CD4-positive, alpha-beta T cell treated with Interleukin-2 at 100 ng/mL for 4 hours (primary cell): ENCODE results near the gene ACTR10.

Source experiments
- DNase-seq: peaks from one replicate; pipeline ENCODE4 v3.0.0-alpha.2; 2020; ENCODE audit warnings: low spot score

Gene ACTR10

GRCh38 chr14:58281969-58282368 is 82.0 kb downstream of the ACTR10 start:
- DNase-seq: no peak

GRCh38 chr14:58282925-58283593 is 83.1 kb downstream of the ACTR10 start:
- DNase-seq: no peak

- DNase-seq: no peak
Measured at GRCh38 chr14:58283730-58284129, 83.8 kb downstream of the ACTR10 start.

GRCh38 chr14:58285132-58285531 is 85.2 kb downstream of the ACTR10 start:
- no peak for DNase-seq
